HCT116 (cell line): ENCODE measurements around the gene PGLYRP3.

ENCODE experiments used
- CEBPB ChIP-seq: IDR thresholded peaks from 2 replicates; pipeline ENCODE4 v1.6.1; 2012; ENCODE audit warnings: low read depth
- ELF1 ChIP-seq: IDR thresholded peaks from 2 replicates; pipeline ENCODE4 v1.6.1; 2012; ENCODE audit warnings: low read depth, borderline replicate concordance
- EZH2 ChIP-seq: fragments of 200-600 bp; sonication (generic); IDR thresholded peaks from 2 replicates; pipeline ENCODE4 v1.6.1; 2017; ENCODE audit warnings: antibody characterized with exemption, mixed run types
- EZH2phosphoT487 ChIP-seq: fragments of 200-600 bp; IDR thresholded peaks from 2 replicates; pipeline ENCODE4 v1.6.1; 2018; ENCODE audit warnings: antibody characterized with exemption, borderline replicate concordance
- POLR2A ChIP-seq: IDR thresholded peaks from 2 replicates; pipeline ENCODE4 v1.7.0; 2011; ENCODE audit warnings: borderline replicate concordance; ENCODE audit not compliant: insufficient read depth, insufficient read length; ENCODE audit errors: extremely low read depth
- POLR2AphosphoS5 ChIP-seq: IDR thresholded peaks from 2 replicates; pipeline ENCODE4 v1.6.1; 2011; ENCODE audit warnings: mild to moderate bottlenecking, low read depth, low read length, moderate library complexity
- RAD21 ChIP-seq: IDR thresholded peaks from 2 replicates; pipeline ENCODE4 v1.6.1; 2012; ENCODE audit warnings: low read depth, mild to moderate bottlenecking
- SIN3A ChIP-seq: IDR thresholded peaks from 2 replicates; pipeline ENCODE4 v1.6.1; 2012; ENCODE audit warnings: low read depth
- SP1 ChIP-seq: IDR thresholded peaks from 2 replicates; pipeline ENCODE4 v1.6.1; 2012; ENCODE audit warnings: low read depth
- ZNF274 ChIP-seq: fragments of 200-500 bp; sonication (Bioruptor generic); IDR thresholded peaks from 2 replicates; pipeline ENCODE4 v1.6.1; 2014; ENCODE audit warnings: mild to moderate bottlenecking, low read depth, low read length, inconsistent platforms
- TF ChIP-seq, protein P1 (sequence below), 3 experiments: fragments of 200-600 bp in 1 of 3; sonication (generic) in 1 of 3; IDR thresholded peaks in 2 of 3; conservative IDR thresholded peaks in 1 of 3; 2 replicates each; pipeline ENCODE4 v1.5.1; 2012 to 2017; ENCODE audit warnings: low read depth in 2 of 3, low read length in 2 of 3, antibody characterized with exemption in 1 of 3, borderline replicate concordance in 1 of 3, control low read depth in 1 of 3, mild to moderate bottlenecking in 1 of 3, mixed read lengths in 1 of 3, mixed run types in 1 of 3, moderate library complexity in 1 of 3; ENCODE audit not compliant: insufficient read depth in 1 of 3
- TF ChIP-seq, protein P2 (sequence below): IDR thresholded peaks from 2 replicates; pipeline ENCODE4 v1.6.1; 2012; ENCODE audit warnings: low read depth
- TF ChIP-seq, protein P3 (sequence below): IDR thresholded peaks from 2 replicates; pipeline ENCODE4 v1.6.1; 2012
- TF ChIP-seq, protein P4 (sequence below): IDR thresholded peaks from 2 replicates; pipeline ENCODE4 v1.6.1; 2012

DNA sequence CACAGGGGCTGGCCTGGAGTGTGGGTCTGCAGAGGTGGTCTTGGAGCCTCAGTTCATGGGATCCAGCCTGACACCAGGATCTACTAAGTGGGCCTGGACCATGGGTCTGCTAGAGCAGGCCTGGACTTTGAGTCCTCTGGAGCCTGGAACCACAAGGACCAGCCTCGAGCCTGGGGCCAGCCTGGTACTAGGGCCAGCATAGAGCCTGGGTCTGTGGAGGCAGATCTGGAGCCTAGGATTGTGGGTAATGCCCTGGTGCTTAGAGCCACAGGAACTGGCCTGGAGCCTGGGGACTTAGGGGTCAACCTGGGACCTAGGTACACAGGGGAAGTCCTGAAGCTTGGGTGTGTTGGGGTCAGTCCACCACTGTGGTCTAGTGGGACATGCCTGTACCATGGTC lies 40.6 kb downstream of the PGLYRP3 start:
- TF ChIP-seq, protein P1, sequence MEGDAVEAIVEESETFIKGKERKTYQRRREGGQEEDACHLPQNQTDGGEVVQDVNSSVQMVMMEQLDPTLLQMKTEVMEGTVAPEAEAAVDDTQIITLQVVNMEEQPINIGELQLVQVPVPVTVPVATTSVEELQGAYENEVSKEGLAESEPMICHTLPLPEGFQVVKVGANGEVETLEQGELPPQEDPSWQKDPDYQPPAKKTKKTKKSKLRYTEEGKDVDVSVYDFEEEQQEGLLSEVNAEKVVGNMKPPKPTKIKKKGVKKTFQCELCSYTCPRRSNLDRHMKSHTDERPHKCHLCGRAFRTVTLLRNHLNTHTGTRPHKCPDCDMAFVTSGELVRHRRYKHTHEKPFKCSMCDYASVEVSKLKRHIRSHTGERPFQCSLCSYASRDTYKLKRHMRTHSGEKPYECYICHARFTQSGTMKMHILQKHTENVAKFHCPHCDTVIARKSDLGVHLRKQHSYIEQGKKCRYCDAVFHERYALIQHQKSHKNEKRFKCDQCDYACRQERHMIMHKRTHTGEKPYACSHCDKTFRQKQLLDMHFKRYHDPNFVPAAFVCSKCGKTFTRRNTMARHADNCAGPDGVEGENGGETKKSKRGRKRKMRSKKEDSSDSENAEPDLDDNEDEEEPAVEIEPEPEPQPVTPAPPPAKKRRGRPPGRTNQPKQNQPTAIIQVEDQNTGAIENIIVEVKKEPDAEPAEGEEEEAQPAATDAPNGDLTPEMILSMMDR (IDR thresholded peaks at IDR 0.05 in 2 of 3, conservative IDR thresholded peaks at IDR 0.05 in 1 of 3; ENCODE audit: borderline replicate concordance in 1 of 3, insufficient read depth in 1 of 3, low read depth in 2 of 3, low read length in 2 of 3) = no peak
- no peak for TF ChIP-seq EZH2
- no peak for TF ChIP-seq RAD21
- TF ChIP-seq, protein P2, sequence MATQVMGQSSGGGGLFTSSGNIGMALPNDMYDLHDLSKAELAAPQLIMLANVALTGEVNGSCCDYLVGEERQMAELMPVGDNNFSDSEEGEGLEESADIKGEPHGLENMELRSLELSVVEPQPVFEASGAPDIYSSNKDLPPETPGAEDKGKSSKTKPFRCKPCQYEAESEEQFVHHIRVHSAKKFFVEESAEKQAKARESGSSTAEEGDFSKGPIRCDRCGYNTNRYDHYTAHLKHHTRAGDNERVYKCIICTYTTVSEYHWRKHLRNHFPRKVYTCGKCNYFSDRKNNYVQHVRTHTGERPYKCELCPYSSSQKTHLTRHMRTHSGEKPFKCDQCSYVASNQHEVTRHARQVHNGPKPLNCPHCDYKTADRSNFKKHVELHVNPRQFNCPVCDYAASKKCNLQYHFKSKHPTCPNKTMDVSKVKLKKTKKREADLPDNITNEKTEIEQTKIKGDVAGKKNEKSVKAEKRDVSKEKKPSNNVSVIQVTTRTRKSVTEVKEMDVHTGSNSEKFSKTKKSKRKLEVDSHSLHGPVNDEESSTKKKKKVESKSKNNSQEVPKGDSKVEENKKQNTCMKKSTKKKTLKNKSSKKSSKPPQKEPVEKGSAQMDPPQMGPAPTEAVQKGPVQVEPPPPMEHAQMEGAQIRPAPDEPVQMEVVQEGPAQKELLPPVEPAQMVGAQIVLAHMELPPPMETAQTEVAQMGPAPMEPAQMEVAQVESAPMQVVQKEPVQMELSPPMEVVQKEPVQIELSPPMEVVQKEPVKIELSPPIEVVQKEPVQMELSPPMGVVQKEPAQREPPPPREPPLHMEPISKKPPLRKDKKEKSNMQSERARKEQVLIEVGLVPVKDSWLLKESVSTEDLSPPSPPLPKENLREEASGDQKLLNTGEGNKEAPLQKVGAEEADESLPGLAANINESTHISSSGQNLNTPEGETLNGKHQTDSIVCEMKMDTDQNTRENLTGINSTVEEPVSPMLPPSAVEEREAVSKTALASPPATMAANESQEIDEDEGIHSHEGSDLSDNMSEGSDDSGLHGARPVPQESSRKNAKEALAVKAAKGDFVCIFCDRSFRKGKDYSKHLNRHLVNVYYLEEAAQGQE = no peak
- no peak for TF ChIP-seq CEBPB
- TF ChIP-seq, protein P3, sequence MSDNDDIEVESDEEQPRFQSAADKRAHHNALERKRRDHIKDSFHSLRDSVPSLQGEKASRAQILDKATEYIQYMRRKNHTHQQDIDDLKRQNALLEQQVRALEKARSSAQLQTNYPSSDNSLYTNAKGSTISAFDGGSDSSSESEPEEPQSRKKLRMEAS = no peak
- TF ChIP-seq, protein P4, sequence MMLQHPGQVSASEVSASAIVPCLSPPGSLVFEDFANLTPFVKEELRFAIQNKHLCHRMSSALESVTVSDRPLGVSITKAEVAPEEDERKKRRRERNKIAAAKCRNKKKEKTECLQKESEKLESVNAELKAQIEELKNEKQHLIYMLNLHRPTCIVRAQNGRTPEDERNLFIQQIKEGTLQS = no peak
- no peak for TF ChIP-seq EZH2phosphoT487
- no peak for TF ChIP-seq ELF1
- TF ChIP-seq POLR2AphosphoS5 = no peak
- TF ChIP-seq POLR2A = no peak
- no peak for TF ChIP-seq SP1
- TF ChIP-seq SIN3A = no peak
- no peak for TF ChIP-seq ZNF274
